Measurements from ENCODE around the gene NTN4.

- TF ChIP-seq, protein P1, sequence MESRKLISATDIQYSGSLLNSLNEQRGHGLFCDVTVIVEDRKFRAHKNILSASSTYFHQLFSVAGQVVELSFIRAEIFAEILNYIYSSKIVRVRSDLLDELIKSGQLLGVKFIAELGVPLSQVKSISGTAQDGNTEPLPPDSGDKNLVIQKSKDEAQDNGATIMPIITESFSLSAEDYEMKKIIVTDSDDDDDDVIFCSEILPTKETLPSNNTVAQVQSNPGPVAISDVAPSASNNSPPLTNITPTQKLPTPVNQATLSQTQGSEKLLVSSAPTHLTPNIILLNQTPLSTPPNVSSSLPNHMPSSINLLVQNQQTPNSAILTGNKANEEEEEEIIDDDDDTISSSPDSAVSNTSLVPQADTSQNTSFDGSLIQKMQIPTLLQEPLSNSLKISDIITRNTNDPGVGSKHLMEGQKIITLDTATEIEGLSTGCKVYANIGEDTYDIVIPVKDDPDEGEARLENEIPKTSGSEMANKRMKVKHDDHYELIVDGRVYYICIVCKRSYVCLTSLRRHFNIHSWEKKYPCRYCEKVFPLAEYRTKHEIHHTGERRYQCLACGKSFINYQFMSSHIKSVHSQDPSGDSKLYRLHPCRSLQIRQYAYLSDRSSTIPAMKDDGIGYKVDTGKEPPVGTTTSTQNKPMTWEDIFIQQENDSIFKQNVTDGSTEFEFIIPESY (IDR thresholded peaks at IDR 0.05) = no peak
- TF ChIP-seq CTCF (IDR thresholded peaks at IDR 0.05; ENCODE audit: low read depth, low read length, missing input control) (no peak), TAF1 (conservative IDR thresholded peaks at IDR 0.05) (no peak), GABPA (IDR thresholded peaks at IDR 0.05 in 1 of 2, conservative IDR thresholded peaks at IDR 0.05 in 1 of 2) (no peak), RXRA (IDR thresholded peaks at IDR 0.05) (no peak), REST (IDR thresholded peaks at IDR 0.05) (no peak)
- TF ChIP-seq, protein P2, sequence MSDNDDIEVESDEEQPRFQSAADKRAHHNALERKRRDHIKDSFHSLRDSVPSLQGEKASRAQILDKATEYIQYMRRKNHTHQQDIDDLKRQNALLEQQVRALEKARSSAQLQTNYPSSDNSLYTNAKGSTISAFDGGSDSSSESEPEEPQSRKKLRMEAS (IDR thresholded peaks at IDR 0.05) = no peak
Observed at GRCh38 chr12:95663525-95663924, 127.0 kb downstream of the NTN4 start.

Data from liver (tissue), 3 donors.